KMS-11 (cell line): ENCODE results near the gene KCNC1.

ENCODE experiments used
- H2AFZ ChIP-seq: fragments of 200-600 bp; sonication (generic); 2 replicates; pipeline ENCODE4 v1.6.1; 2016; ENCODE audit warnings: antibody characterized with exemption, mixed run types, low read depth
- H3K27ac ChIP-seq: fragments of 200-600 bp; sonication (generic); 2 replicates; pipeline ENCODE4 v1.6.1; 2016; ENCODE audit warnings: mild to moderate bottlenecking, mixed run types
- H3K27me3 ChIP-seq: fragments of 200-600 bp; sonication (generic); 2 replicates; pipeline ENCODE4 v1.6.1; 2017; ENCODE audit warnings: mild to moderate bottlenecking, low read depth, mixed run types, moderate library complexity; ENCODE audit not compliant: insufficient read depth
- H3K36me3 ChIP-seq: fragments of 200-600 bp; sonication (generic); 2 replicates; pipeline ENCODE4 v1.6.1; 2017; ENCODE audit warnings: mild to moderate bottlenecking, mixed run types; ENCODE audit not compliant: insufficient read depth
- H3K4me1 ChIP-seq: fragments of 200-600 bp; sonication (generic); 2 replicates; pipeline ENCODE4 v1.6.1; 2016; ENCODE audit warnings: mild to moderate bottlenecking, low read depth, mixed run types; ENCODE audit not compliant: poor library complexity, severe bottlenecking
- H3K4me2 ChIP-seq: fragments of 200-600 bp; sonication (generic); 2 replicates; pipeline ENCODE4 v1.7.0; 2016; ENCODE audit warnings: mild to moderate bottlenecking, mixed run types
- H3K4me3 ChIP-seq: fragments of 200-600 bp; sonication (generic); IDR thresholded peaks from 2 replicates; pipeline ENCODE4 v1.6.1; 2017; ENCODE audit warnings: low read depth, low read length, mixed read lengths; ENCODE audit not compliant: insufficient read depth
- H3K79me2 ChIP-seq: fragments of 200-600 bp; sonication (generic); 2 replicates; pipeline ENCODE4 v1.6.1; 2016; ENCODE audit warnings: low read depth, mixed run types; ENCODE audit not compliant: insufficient read depth
- H3K9ac ChIP-seq: fragments of 200-600 bp; sonication (generic); 2 replicates; pipeline ENCODE4 v1.6.1; 2016; ENCODE audit warnings: mild to moderate bottlenecking, mixed run types
- H4K20me1 ChIP-seq: fragments of 200-600 bp; sonication (generic); 2 replicates; pipeline ENCODE4 v1.6.1; 2016; ENCODE audit warnings: mild to moderate bottlenecking, mixed run types; ENCODE audit not compliant: insufficient read depth
- CTCF ChIP-seq: fragments of 200-600 bp; sonication (generic); conservative IDR thresholded peaks from 2 replicates; pipeline ENCODE4 v1.6.1; 2017; ENCODE audit warnings: low read depth, mild to moderate bottlenecking, antibody characterized with exemption, low read length, moderate library complexity, mixed read lengths

The KCNC1 gene

GRCh38 chr11:17781221-17781620 lies 46.6 kb downstream of the KCNC1 start:
- TF ChIP-seq CTCF: no peak
- H3K79me2 ChIP-seq: no peaks in the 10 kb centered on the region
- H3K36me3 ChIP-seq: no peaks in the 10 kb centered on the region
- no peak overlapping the region for H2AFZ ChIP-seq
- no peaks in the 10 kb centered on the region for H3K27me3 ChIP-seq
- H3K9ac ChIP-seq: no peak overlapping the region
- H3K4me2 ChIP-seq: no peak overlapping the region
- no peaks in the 10 kb centered on the region for H4K20me1 ChIP-seq
- H3K27ac ChIP-seq: no peak overlapping the region
- H3K4me3 ChIP-seq: no peak overlapping the region
- H3K4me1 ChIP-seq: no peaks in the 10 kb centered on the region

DNA sequence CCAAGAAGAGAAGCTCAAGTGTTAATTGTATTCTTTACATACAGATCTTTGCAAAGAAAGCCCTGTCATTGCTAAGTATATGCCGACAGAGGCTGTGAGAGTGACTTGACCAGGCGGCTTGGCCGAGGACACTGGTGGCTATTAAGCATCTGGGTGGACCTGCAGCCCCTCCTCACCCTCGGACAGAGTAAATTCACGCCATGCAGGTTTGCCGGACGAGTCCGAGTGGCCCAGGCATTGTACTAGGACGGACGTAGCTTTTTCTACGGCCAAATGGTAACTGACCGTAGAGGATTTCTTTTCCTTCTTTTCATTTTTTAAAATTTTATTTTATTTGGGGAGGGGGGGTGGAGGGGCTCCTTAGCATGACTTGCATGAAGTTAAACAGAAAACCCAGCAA lies 47.0 kb downstream of the KCNC1 start:
- H3K27me3 ChIP-seq: no peaks in the 10 kb centered on the region

DNA sequence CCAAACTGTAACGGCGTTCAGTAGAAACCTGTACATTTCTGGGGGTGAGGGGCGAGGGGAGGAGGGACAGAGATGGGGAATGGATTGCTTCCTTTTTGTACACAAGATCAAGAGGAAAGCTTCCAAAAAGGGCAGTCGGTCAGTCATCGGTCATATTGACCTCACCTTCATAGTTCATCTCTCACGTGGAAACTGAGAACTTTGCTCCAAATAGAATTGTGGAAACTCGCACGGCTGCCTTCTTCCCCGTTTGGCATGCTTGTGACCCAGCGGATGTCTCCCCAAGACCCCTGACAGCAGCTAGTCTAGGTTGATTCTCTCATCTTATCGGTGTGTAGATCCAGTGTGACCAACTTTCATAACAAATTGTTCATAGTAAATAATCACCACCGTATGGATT lies 47.6 kb downstream of the KCNC1 start:
- Histone ChIP-seq H2AFZ (no peak overlapping the region), H3K27me3 (no peaks in the 10 kb centered on the region)

More for the DNA sequence above, 47.0 kb downstream of the KCNC1 start:
- Histone ChIP-seq H3K79me2 (no peaks in the 10 kb centered on the region), H3K4me3 (no peak overlapping the region), H3K27ac (no peak overlapping the region), H3K4me1 (no peaks in the 10 kb centered on the region), H2AFZ (no peak overlapping the region), H3K36me3 (no peaks in the 10 kb centered on the region), H3K4me2 (no peak overlapping the region), H3K9ac (no peak overlapping the region), H4K20me1 (no peaks in the 10 kb centered on the region)
- TF ChIP-seq CTCF: no peak

GRCh38 chr11:17782603-17783337 lies 48.2 kb downstream of the KCNC1 start:
- H3K9ac ChIP-seq: no peak overlapping the region
- H3K36me3 ChIP-seq: no peaks in the 10 kb centered on the region
- no peaks in the 10 kb centered on the region for H3K27me3 ChIP-seq
- no peaks in the 10 kb centered on the region for H3K4me1 ChIP-seq
- H3K4me2 ChIP-seq: no peak overlapping the region
- no peak overlapping the region for H3K4me3 ChIP-seq
- H3K79me2 ChIP-seq: no peaks in the 10 kb centered on the region
- no peak overlapping the region for H2AFZ ChIP-seq
- no peak for TF ChIP-seq CTCF
- no peaks in the 10 kb centered on the region for H4K20me1 ChIP-seq
- H3K27ac ChIP-seq: no peak overlapping the region

More for the DNA sequence above, 47.6 kb downstream of the KCNC1 start:
- Histone ChIP-seq H3K27ac (no peak overlapping the region), H3K9ac (no peak overlapping the region), H3K4me3 (no peak overlapping the region), H3K36me3 (no peaks in the 10 kb centered on the region), H3K79me2 (no peaks in the 10 kb centered on the region), H4K20me1 (no peaks in the 10 kb centered on the region), H3K4me1 (no peaks in the 10 kb centered on the region), H3K4me2 (no peak overlapping the region)
- TF ChIP-seq CTCF: no peak
